ENCODE measurements around the gene GRHPR.
"Not testable (repeated sequence)": the region's sequence is repeated elsewhere in the genome, so short reads cannot be mapped to it uniquely, and the experiment has no call there.

GRHPR gene

DNA sequence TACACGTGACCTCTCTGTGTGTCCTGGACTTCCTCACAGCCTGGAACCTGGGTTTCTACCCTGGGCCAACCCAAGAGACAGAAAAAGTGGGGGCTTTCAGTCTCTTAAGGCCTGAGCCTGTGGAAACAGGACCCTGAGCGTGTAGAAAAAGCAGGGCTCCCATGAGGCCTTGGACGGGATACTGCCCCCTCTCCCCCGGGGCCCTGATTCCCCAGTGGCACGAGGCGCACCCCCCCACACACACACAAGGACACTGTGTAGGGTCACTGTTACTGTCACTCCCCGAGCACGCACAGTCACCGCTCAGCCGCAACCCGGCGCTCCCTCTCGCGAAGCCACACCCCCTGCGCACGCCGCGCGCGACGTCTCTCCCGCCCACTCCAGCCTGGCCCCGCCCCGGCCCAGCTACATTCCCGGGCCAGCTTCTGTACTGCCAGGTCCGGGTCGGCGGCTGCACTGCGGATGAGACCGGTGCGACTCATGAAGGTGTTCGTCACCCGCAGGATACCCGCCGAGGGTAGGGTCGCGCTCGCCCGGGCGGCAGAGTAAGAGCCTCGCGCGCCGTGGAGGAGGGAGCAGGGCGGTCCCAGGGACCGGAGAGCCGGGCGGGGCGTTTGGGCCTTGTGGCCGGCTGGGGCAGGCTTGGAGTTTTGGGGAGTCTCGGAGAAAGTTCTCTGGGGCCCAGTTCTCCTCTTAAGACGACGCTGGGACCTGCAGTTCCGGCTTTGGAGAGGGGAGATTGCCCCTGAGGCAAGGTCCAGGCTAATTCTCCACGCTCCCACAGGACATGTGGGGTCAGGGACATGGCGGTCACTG is at the start of gene GRHPR:
TSS of gene GRHPR (plus strand) at position 408 of the 816 bp plus-strand sequence. CDS start at position 463, 55 bp downstream.
- DNase-seq (ENCODE audit: low read depth in 3 of 3, low spot score in 1 of 3), result peak; percentile 63 to 86 (median 74)

DNA sequence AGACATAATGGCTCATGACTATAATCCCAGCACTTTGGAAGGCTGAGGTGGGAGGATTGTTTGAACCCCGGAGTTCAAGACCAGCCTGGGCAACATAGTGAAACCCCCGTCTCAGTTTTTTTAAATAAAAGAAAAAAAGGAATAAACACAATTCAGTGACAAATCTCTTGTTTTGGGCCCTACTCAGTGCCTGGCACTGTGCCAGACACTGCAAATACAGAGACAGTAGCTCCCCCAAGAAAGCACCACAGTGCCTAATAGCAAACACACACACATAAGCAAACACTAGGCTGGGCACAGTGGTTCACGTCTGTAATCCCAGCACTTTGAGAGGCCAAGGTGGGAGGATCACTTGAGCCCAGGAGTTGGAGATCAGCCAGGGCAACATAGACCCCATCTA is 49.7 kb upstream of the GRHPR start:
- no peak for DNase-seq (ENCODE audit: low read depth in 3 of 3, low spot score in 1 of 3)

DNA sequence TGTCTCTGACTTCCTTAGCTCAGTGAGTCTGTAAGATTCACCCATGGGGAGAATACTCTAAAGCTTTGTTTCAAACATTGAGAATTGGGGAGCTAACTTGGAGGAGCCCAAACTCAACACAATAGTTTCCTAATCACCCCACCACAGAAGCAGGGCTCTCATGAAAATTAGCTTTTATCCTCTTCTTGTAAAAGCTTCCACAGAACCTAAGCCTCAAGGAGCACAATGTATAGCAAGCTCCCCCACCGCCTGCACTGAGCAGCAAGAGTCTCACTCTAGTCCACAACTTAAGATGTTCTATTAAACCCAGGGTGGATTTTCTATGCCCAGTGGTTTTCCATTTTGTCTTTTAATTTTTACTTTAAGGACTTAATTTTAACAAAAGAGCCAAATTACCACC is 48.9 kb upstream of the GRHPR start:
- DNase-seq (ENCODE audit: low read depth in 3 of 3, low spot score in 1 of 3), result no peak

DNA sequence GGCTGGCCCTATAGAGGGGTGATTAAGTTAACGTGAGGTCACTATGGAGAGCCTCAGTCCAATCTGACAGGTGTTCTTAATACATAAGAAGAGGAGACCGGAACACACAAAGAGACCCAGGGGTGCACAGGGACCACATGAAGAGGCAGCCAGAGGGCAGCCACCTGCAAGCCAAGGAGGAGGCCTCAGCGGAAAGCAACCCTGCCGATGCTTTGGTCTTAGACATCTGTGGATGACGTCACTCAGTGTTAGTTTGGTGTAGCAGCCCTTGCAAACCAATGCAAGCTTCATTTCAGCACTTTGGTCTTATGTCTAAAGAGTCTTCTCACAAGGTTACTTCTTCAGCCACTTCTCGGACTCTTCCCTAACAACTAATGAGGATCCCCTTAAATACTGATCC is 47.6 kb upstream of the GRHPR start:
- DNase-seq (ENCODE audit: low read depth in 3 of 3, low spot score in 1 of 3), result no peak

DNA sequence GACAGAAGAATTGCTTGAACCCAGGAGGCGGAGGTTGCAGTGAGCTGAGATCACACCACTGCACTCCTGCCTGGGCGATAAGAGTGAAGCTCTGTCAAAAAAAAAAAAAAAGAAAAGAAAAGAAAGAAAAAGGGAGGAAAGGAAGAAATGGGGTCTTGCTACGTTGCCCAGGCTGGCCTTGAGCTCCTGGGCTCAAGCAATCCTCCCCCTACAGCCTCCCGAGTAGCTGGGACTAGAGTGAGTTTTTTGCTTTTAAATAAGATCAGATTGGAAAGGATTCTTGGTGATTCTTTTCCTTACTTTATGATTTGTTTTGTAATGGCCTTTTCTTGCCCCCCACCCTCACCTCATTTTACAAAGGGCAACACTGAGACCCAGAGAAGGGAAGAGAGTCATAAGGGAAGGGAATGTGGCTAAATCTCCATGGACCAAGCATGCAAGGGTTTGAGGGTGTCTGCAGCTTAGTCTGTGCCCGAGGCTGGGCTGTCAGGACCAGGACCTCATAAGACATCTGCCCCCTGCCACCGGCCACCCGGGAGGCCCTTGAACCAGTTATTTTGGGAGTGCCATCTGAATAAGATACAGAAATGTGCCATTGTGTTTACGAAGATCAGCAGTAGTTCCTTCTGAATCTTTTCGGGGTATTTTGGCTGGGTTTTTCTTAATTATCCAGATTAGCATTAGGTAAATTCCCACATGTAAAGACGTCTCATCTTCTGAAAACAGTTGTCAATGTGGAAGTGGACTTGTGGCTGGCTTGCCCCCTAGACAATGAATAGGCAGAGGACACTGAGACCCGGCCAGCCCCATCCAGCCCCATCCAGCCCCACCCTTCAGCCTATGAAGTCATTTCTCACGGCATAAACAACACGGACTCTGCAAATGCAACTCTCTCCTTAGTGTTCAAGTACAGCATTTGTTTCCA is 44.5 kb upstream of the GRHPR start:
- no peak for DNase-seq (ENCODE audit: low read depth in 3 of 3, low spot score in 1 of 3)

DNA sequence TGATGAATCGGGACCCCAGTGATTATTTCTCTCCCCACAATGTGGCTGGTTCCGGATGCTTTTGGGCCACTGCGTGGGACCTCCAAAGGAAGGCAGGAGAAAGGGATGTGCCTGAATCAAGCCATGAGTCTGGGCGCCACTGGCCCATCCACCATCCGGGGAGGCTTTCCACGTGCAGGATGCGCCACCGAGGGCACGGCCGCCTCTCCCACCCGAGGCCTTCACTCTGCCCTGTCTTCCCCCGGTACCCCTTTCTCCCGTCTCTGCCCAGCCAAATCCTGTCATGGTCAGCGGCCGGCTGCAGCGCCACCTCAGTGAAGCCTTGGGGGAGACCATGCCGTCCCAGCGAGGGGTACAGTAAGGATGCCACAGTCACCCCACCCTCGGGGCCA is 43.9 kb upstream of the GRHPR start:
- DNase-seq (ENCODE audit: low read depth in 3 of 3, low spot score in 1 of 3), result no peak

DNA sequence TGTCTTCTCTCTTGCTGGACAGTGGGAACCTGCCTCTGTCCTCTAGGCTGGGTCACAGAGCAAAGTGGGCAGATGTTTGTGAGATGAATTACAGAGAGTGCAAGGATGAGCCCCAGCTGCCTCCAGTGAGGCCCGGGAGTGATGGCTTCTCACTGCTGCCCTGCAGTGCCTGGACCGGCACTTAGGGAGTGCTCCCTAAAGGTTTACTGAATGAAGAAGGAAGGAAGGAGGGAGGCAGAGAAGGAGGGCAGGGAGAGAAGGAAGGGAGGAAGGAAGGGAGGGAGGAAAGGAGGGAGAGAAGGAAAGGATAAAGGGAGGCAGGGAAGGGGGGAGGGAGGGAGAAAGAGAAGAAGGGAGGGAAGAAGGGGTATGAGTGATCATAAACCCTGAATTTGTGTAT is 42.7 kb upstream of the GRHPR start:
- no peak for DNase-seq (ENCODE audit: low read depth in 3 of 3, low spot score in 1 of 3)

DNA sequence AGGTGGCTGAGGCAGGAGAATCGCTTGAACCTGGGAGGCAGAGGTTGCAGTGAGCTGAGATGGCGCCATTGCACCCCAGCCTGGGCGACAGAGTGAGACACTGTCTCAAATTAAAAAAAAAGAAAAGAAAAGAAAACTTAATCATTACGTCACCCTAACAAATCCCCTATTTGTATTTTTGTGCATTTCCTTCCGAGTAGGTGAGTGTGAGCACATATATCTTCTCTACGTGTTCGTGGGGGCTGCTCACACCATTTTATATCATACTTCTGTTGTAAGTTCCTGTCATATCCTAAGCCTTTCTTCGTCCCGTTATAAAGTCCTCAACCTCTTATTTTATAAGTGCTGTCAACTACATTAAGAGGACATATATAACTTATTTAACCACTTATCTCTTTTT is 41.9 kb upstream of the GRHPR start:
- no peak for DNase-seq (ENCODE audit: low read depth in 3 of 3, low spot score in 1 of 3)

DNA sequence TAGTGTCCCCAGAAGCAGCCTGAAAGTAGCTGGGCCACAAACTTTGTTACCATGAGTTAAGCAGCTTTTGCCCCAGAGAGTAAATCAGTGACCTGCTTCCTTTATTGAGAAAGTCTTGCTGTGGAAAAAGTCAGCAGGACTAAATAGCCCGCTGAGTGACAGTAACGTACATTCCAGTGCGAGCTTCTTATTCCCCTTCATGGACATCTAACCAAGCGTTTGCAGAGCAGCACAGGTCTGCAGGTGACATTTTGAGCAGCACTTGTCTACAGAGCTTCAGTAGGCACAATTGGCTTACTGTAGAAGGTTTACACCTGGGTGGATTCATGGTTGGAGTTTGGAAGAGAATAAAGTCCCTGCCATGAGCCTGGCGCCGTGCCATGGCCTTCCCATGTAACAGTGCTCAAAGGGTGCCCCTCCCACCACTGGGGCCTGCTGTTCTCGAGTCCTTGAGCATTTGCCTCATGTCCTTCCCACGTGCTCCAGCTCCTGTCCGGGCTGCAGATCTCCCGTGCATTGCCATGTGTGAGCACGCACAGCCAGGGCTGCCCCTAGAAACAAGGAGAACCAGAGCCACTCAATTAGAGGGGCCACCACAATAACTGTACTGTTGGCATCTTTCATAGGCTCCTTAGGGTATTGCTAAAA is 41.3 kb upstream of the GRHPR start:
- no peak for DNase-seq (ENCODE audit: low read depth in 3 of 3, low spot score in 1 of 3)

DNA sequence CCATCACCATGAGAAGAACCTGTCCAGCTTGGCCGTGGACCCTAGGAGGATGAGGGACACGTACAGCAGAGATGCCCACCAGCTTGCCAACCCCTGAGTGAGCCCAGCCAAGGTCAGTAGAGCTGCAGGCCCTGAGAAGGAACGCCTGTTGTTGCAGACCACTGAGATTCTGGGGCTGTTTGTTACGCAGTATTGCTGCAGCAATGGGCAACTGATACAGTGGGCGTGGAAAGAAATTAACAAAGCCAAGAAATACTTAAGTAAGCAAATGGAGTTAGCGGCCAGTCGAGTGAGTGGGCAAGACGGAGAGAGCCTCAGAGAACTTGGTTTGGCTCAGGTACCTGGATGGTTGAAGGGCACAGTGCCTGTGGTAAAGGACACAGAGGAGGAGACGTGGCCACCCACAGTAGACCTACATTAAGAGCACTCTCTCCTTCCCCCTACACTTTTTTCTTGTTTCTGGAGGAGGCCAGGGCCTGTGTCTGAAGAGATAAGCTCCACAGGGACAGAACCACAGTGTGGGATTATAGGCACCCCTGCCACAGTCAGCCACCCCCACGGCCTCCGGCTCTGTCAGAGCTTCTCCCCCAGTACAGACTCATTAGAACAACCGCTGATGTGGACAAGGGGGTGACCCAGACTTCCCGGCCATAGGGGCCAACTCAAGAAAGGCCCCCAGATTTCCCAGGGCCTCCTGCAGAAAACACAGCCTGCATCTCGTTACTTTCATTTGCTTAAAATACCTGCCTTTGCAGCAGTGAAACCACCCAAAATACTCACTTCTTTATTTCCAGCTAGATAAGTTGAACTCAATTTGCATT is 40.1 kb upstream of the GRHPR start:
- DNase-seq (ENCODE audit: low read depth in 3 of 3, low spot score in 1 of 3), result no peak

DNA sequence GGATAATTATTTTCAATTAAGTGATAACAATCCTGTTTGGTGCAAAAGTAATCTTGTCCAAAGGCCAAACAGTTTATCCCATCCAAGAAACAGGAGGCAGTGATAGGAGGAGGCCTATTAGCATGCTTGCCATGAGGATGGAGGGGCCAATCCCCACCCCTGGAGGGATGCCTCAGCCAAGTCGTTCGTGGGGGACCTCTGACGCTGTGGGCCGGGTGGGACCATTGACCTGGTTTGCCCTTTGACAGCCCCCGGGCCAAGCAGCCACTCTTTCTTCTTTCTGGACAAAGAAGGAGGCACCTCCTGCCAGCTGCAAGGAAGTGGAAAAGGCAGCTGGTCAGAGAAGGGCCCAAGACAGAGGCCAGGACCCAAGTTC is 39.5 kb upstream of the GRHPR start:
- DNase-seq (ENCODE audit: low read depth in 3 of 3, low spot score in 1 of 3), result no peak

DNA sequence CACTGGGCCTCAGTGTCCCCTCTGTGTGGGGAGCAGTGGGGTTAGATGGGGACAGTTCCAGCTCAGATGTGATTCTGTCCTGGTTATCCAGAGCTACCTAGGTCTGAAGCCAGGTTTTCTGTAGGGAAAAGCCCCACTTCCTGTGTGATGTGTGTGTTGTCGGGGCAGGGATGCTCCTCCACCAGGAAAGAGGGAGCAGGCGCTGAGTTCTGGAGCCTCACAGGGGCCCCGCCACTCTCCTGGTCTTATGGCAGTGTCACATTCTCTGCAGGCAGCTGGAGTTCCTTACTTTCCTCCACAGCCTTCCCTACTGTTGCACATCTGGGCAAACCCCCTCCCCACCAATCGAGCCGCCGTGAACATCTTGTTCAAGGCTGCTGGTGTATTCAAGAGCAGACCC is 39.1 kb upstream of the GRHPR start:
- no peak for DNase-seq (ENCODE audit: low read depth in 3 of 3, low spot score in 1 of 3)

DNA sequence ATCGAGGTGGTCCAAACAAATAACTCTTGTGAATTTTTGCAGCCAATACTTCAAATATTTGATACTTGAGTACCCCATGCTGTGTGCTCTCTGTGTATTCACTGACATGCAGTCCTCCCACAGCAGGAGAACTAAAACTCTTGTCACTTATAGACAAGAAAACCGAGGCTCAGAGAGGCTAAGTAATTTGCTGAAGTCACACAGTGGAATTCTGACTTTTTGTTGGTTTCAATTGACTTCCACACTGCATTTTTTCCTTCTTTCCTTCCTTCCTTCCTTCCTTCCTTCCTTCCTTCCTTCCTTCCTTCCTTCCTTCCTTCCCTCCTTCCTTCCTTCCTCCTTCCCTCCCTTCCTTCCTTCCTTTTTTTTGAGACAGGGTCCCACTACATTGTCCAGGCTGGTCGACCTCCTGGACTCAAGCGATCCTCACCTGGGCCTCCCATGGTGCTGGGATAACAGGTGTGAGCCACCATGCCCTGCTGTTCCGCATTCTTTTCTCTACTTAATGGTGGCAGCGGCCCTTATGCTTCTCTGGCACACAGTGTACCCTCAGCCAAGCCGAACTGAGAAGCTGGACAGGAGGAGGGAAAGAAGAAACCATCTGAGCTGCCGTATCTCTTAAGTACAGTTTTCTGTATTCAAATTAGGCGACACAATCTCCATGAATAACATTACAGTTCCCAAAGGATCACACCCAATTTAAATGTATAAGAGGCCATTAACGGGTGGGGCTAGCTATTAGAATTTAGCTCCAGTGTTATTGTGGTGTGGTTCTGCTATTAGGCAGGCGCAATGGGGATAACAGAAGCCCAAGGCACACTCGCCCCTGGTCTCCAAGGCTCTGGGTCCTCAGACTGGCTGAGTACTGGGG is 38.4 kb upstream of the GRHPR start:
- DNase-seq (ENCODE audit: low read depth in 3 of 3, low spot score in 1 of 3), result no peak

DNA sequence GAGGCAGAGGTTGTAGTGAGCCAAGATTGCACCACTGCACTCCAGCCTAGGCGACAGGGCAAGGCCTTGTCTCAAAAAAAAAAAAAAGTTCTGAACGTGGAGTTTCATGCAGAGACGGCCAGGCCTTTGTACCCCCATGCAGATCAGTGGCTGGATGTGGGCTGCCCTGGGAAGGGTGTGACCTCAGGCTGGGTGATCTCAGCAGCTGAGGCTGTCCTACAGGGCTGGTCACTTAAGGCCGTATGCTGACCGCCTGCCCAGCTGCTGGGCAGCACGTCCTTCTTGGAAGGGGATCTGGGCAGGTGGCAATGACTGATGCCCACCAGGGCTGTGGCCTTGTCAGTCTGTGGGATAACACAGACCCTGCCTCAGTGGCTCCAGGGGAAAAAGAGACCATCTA is 37.2 kb upstream of the GRHPR start:
- DNase-seq (ENCODE audit: low read depth in 3 of 3, low spot score in 1 of 3), result no peak

DNA sequence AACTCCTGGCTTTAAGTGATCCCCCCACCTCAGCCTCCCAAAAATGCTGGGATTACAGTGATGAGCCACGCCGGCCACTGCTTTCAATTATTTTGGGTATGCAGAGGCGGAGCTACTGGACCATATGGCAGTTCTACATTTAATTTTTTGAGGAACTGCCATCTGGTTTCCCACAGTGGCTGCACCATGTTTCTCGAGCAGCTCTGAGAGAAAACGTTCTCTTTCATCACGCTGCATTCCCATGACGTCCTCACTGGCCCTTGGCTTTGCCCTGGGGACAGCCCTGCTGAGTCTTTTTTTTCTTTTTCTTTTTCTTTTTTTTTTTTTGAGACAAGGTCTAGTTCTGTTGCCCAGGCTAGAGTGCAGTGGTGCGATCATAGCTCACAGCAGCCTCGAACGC is 35.5 kb upstream of the GRHPR start:
- DNase-seq (ENCODE audit: low read depth in 3 of 3, low spot score in 1 of 3), result no peak

DNA sequence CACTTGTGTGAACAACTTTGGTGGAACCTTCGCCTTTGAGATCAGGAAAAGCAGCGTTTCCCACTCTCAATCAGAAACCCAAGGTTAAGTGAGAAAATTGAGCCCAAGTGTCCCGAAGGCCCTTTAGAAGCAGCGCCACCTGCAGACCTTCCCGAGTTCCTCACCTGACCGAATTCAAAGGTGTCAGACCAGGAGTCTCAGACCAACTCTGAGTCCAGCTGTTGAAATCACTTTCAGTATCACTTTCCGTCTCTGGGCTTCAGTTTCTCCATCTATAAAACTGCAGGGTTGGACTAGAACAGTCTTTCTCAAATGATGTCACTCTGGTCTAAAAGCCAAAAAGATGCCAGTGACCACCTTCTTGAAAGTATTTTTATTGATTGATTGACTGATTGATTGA is 31.7 kb upstream of the GRHPR start:
- DNase-seq (ENCODE audit: low read depth in 3 of 3, low spot score in 1 of 3), result no peak

DNA sequence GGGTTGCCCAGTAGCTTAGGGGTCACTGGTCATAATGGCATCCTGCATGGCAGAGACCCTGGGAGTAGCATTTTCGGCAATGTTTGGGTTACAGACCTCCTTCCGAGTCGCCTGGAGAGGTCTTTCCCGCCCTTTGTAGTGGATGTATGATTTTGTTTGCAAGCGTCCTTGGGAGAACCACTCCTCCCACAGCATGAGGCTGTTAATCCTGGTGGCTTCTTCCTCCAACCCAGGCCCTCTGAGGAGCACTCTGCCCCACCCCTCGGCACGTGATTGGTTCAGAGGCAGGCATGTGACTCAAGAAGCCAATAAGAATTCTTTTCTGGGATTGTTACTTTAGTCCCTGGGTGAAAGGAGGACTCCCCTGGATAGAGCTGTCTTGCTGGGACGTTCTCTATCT is 30.2 kb upstream of the GRHPR start:
- no peak for DNase-seq (ENCODE audit: low read depth in 3 of 3, low spot score in 1 of 3)

DNA sequence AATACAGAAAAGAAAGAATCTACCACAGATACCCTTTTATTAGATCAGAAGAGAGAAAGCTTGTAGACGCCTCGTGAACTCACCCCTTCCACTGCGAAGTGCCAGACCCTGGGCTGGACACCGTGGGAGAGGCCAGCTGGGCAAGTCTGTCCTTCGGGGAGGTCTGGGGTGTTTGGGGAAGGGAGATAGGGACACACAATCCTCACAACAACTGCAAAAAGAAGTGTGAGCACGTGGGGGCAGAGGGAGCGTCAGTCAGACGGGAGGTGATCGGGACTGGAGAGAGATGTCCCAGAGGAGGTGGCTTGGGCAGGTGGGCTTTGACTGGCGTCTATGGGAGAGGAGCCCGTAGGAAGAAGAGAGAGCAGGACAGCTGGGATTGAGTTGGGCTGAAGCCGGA is 27.3 kb upstream of the GRHPR start:
- no peak for DNase-seq (ENCODE audit: low read depth in 3 of 3, low spot score in 1 of 3)

DNA sequence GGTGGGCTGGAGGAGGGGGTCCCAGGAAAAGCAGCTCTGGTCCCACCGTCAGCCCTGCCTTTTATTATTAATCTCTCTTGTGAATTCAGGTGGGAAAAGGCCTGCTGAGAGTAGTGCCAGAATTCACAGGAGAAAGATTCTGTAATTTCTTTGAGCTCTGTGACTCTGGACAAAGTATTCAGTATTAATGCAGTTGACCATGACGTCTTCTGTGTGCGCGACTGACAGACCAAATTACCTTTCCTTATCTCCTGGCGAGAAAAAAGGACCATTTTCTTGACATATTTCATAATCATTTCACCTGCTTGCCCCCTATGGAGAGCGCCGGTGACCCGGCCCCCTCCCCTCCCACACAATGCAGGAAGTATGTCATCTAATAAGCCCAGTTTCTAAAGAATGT is 26.8 kb upstream of the GRHPR start:
- no peak for DNase-seq (ENCODE audit: low read depth in 3 of 3, low spot score in 1 of 3)

DNA sequence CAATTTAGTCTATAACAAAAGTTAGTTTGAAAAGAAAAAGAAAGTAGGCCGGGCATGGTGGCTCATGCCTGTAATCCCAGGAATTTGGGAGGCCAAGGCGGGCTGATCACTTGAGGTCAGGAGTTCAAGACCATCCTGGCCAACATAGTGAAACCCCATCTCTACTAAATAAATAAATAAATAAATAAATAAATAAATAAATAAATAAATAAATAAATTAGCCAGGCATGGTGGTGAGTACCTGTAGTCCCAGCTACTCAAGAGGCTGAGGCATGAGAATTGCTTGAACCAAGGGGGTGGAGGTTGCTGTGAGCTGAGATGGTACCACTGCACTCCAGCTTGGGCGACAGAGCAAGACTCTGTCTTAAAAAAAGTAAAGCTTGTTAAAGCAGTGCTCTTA is 24.5 kb upstream of the GRHPR start:
- DNase-seq (ENCODE audit: low read depth in 3 of 3, low spot score in 1 of 3), result not testable (repeated sequence)

Measured in stimulated activated CD4-positive, alpha-beta T cell treated with anti-CD3 and anti-CD28 coated beads, TNF-alpha, amount 100 ng/mL, for 1 hour (primary cell).